Ascending aorta (tissue), 2 donors: Measurements from ENCODE around the gene FTSJ1. TPM values are rescaled to one million over a fixed set of nuclear protein-coding genes. Genes with fewer than 3 reads are reported as not detected.

Source experiments
- DNase-seq, 2 donors: peaks; one replicate each; pipeline ENCODE4 v3.0.0-alpha.2; 2019; ENCODE audit warnings: low spot score in 2 of 2
- H3K27ac ChIP-seq, 2 donors: fragments of 200-600 bp; sonication (generic); one replicate each; pipeline ENCODE4 v1.5.1; 2016 to 2017; ENCODE audit warnings: mild to moderate bottlenecking in 1 of 2
- H3K27me3 ChIP-seq: fragments of 200-600 bp; sonication (generic); one replicate; pipeline ENCODE4 v1.5.1; 2017
- H3K36me3 ChIP-seq, 2 donors: fragments of 200-600 bp; sonication (generic); one replicate each; pipeline ENCODE4 v1.5.1; 2016
- H3K4me1 ChIP-seq, 2 donors: fragments of 200-600 bp; sonication (generic); one replicate each; pipeline ENCODE4 v1.5.1; 2016 to 2017; ENCODE audit warnings: mild to moderate bottlenecking in 1 of 2
- H3K4me3 ChIP-seq, 2 donors: fragments of 200-600 bp; sonication (generic); one replicate each; pipeline ENCODE4 v1.5.1; 2016 to 2017; ENCODE audit warnings: mild to moderate bottlenecking in 1 of 2
- H3K9me3 ChIP-seq, 2 donors: fragments of 200-600 bp; sonication (generic); one replicate each; pipeline ENCODE4 v1.5.1; 2016
- CTCF ChIP-seq, 3 experiments: fragments of 200-600 bp in 2 of 3; fragments of 450-650 bp in 1 of 3; sonication (generic) in 2 of 3; IDR thresholded peaks; one replicate each; pipeline ENCODE4 v1.5.1; 2016 to 2019; ENCODE audit warnings: antibody characterized with exemption in 3 of 3, mild to moderate bottlenecking in 1 of 3, moderate library complexity in 1 of 3
- intact Hi-C: fragments of 100-400 bp; cut with DNase I; formaldehyde crosslinking; loops from one replicate; pipeline ENCODE4 v1.15.1; 2023
- total RNA-seq: library from RNA; depleted of rRNA; stranded (reverse); fragments of >200 nt; gene quantifications from one replicate; pipeline ENCODE4 v1.1.0, GENCODE V29; 2016

The FTSJ1 gene
- total RNA-seq, 1 donor from 2014 or later = 159 TPM

GRCh38 chrX:48476919-48477318 is 920 bp downstream of the FTSJ1 start:
- peak overlapping the region; percentile 80 to 88 for H3K27ac ChIP-seq
- DNase-seq = no peak
- peaks cover 0 to 4% of the 10 kb centered on the region in 2 donors for H3K36me3 ChIP-seq
- no peaks in the 10 kb centered on the region for H3K4me1 ChIP-seq
- no peaks in the 10 kb centered on the region for H3K27me3 ChIP-seq
- no peak for TF ChIP-seq CTCF (IDR thresholded peaks at IDR 0.05)
- H3K4me3 ChIP-seq = peak overlapping the region; percentile 66 to 70
- intact Hi-C loops = loop anchor here (1.0 to 10.0 kb wide), 6 partner anchors 32 to 1245 kb away; partner anchors contain the start of genes EBP, PORCN, PQBP1 and RBM3
- no peaks in the 10 kb centered on the region for H3K9me3 ChIP-seq

- Histone ChIP-seq H3K4me1 (no peaks in the 10 kb centered on the region), H3K27me3 (no peaks in the 10 kb centered on the region), H3K27ac (no peak overlapping the region), H3K4me3 (no peak overlapping the region), H3K36me3 (peaks cover 3 to 9% of the 10 kb centered on the region in 2 donors), H3K9me3 (no peaks in the 10 kb centered on the region)
- intact Hi-C loops = loop anchor here (2.0 to 10.0 kb wide), 4 partner anchors 31 to 1246 kb away; partner anchors contain the start of genes EBP, PORCN, PQBP1 and TIMM17B
- no peak for DNase-seq
- no peak for TF ChIP-seq CTCF (IDR thresholded peaks at IDR 0.05)
Measured at GRCh38 chrX:48477960-48478755, 2.2 kb downstream of the FTSJ1 start.

- H3K36me3 ChIP-seq = peaks cover 6 to 9% of the 10 kb centered on the region in 2 donors
- no peaks in the 10 kb centered on the region for H3K9me3 ChIP-seq
- intact Hi-C loops = loop anchor here (5.0 to 10.0 kb wide), 3 partner anchors 43 to 1247 kb away; partner anchors contain the start of genes EBP, PQBP1, TIMM17B and USP11
- no peaks in the 10 kb centered on the region for H3K27me3 ChIP-seq
- no peak for DNase-seq
- H3K4me1 ChIP-seq = no peaks in the 10 kb centered on the region
- no peak for TF ChIP-seq CTCF (IDR thresholded peaks at IDR 0.05)
- no peak overlapping the region for H3K4me3 ChIP-seq
- no peak overlapping the region for H3K27ac ChIP-seq
Measured at GRCh38 chrX:48478806-48479205, 2.8 kb downstream of the FTSJ1 start.

GRCh38 chrX:48480142-48480541 is 4.1 kb downstream of the FTSJ1 start:
- Histone ChIP-seq H3K27me3 (no peaks in the 10 kb centered on the region), H3K9me3 (no peaks in the 10 kb centered on the region), H3K27ac (no peak overlapping the region), H3K4me1 (no peaks in the 10 kb centered on the region), H3K36me3 (peaks cover 6 to 9% of the 10 kb centered on the region in 2 donors), H3K4me3 (no peak overlapping the region)
- DNase-seq = no peak
- intact Hi-C loops = no loop called here
- no peak for TF ChIP-seq CTCF (IDR thresholded peaks at IDR 0.05)

- no peaks in the 10 kb centered on the region for H3K27me3 ChIP-seq
- DNase-seq = no peak
- intact Hi-C loops = no loop called here
- H3K4me3 ChIP-seq = no peak overlapping the region
- peaks cover 6 to 9% of the 10 kb centered on the region in 2 donors for H3K36me3 ChIP-seq
- TF ChIP-seq CTCF (IDR thresholded peaks at IDR 0.05) = no peak
- H3K4me1 ChIP-seq = no peaks in the 10 kb centered on the region
- no peaks in the 10 kb centered on the region for H3K9me3 ChIP-seq
- no peak overlapping the region for H3K27ac ChIP-seq
Measured at GRCh38 chrX:48480583-48480982, 4.6 kb downstream of the FTSJ1 start.
